ENCODE data around the gene SF3B5.

GRCh38 chr6:144098993-144099392, 3.6 kb upstream of the SF3B5 start:
- no peak for TF ChIP-seq CTCF (IDR thresholded peaks at IDR 0.05)
- no peak for TF ChIP-seq EP300 (IDR thresholded peaks at IDR 0.05; ENCODE audit: low read depth)
- TF ChIP-seq POLR2A (IDR thresholded peaks at IDR 0.05): no peak

Data from transverse colon (tissue), 3 donors.